Measurements from ENCODE around the gene PXDN.
"Not testable (repeated sequence)": the region's sequence is repeated elsewhere in the genome, so short reads cannot be mapped to it uniquely, and the experiment has no call there.

Gene PXDN

DNA sequence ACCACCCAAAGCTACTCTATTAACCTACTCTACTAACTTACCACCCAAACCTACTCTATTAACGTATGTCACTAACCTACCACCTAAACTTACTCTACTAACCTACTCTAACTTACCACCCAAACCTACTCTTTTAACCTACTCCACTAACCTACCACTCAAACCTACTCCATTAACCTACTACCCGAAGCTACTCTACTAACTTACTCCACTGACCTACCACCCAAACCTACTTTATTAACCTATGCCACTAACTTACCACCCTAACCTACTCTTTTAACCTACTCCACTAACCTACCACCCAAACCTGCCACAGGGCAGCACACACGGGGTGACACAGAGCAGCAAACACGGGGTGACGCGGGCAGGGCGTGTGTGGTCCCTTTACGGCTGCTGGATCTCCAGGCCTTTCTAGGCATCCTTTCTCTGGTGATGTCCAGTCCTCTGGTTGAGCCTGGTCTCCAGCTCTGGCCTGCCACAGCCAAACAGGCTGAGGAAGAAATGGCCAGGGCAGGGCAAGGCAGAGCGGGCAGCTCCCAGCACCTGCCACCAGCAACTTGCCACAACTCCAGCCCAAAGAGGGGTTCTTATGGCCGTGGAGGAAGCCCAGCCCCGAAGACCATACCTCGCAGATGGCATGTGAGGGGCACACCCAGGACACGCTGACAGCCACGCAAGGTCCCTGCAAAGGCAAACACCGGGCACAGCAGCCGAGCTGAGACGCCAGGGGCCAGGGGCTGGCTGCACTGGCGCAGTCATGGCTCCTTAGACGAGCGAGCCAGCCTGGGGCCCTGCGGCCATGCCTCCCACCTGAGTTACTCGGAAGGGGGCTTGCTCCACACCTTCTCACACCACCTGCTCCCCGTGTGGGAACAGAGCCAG lies 25.7 kb downstream of the PXDN start:
- H3K4me1 ChIP-seq (ENCODE audit: insufficient read depth, low read length, poor library complexity, severe bottlenecking) = no peaks in the 10 kb centered on the region
- H4K20me1 ChIP-seq (ENCODE audit: insufficient read depth, low read length, poor library complexity, severe bottlenecking) = peaks cover 27% of the 10 kb centered on the region
- no peak overlapping the region for H2AFZ ChIP-seq (ENCODE audit: low read length)
- H3K9ac ChIP-seq (ENCODE audit: low read depth, low read length, poor library complexity, severe bottlenecking) = no peak overlapping the region
- no peaks in the 10 kb centered on the region for H3F3A ChIP-seq (ENCODE audit: low read depth)
- no peak overlapping the region for H3K4me2 ChIP-seq (ENCODE audit: low read depth, low read length, poor library complexity, severe bottlenecking)
- H3K36me3 ChIP-seq (ENCODE audit: insufficient read depth, low read length) = no peaks in the 10 kb centered on the region
- H3K27me3 ChIP-seq (ENCODE audit: insufficient read depth, low read length, poor library complexity, severe bottlenecking) = no peaks in the 10 kb centered on the region
- H3K4me3 ChIP-seq (ENCODE audit: low read length, poor library complexity, severe bottlenecking) = no peak overlapping the region
- no peaks in the 10 kb centered on the region for H3K9me3 ChIP-seq (ENCODE audit: insufficient read depth, low read depth, low read length)
- TF ChIP-seq, protein P1, sequence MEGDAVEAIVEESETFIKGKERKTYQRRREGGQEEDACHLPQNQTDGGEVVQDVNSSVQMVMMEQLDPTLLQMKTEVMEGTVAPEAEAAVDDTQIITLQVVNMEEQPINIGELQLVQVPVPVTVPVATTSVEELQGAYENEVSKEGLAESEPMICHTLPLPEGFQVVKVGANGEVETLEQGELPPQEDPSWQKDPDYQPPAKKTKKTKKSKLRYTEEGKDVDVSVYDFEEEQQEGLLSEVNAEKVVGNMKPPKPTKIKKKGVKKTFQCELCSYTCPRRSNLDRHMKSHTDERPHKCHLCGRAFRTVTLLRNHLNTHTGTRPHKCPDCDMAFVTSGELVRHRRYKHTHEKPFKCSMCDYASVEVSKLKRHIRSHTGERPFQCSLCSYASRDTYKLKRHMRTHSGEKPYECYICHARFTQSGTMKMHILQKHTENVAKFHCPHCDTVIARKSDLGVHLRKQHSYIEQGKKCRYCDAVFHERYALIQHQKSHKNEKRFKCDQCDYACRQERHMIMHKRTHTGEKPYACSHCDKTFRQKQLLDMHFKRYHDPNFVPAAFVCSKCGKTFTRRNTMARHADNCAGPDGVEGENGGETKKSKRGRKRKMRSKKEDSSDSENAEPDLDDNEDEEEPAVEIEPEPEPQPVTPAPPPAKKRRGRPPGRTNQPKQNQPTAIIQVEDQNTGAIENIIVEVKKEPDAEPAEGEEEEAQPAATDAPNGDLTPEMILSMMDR (conservative IDR thresholded peaks at IDR 0.05; ENCODE audit: low read length) = no peak
- no peak for TF ChIP-seq EZH2phosphoT487 (IDR thresholded peaks at IDR 0.05; ENCODE audit: borderline replicate concordance)
- H3K9me2 ChIP-seq (replicated peaks; ENCODE audit: low read depth, low read length) = no peaks in the 10 kb centered on the region
- H3K79me2 ChIP-seq (ENCODE audit: insufficient read depth, low read length) = peaks cover 88% of the 10 kb centered on the region

DNA sequence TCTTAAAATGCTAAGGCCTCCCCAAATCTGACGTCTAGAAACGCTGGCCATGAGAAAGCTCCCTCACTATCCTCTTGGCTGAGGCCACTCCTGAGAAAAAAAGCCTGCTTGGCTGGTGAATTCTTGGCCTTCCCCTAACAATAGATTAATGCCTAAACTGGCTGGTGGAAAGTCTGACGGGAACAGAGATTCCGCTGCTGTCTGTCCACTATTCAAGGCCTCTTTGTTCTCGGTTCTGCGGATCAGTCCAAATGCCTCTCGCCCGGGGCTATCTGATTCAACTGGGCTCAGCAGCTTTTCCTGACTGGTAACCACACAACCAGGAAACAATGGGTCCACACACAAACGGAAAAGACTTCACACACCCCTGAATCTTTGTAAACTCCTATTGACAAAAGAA lies 27.2 kb downstream of the PXDN start:
- Histone ChIP-seq H3K4me1 (ENCODE audit: insufficient read depth, low read length, poor library complexity, severe bottlenecking) (no peaks in the 10 kb centered on the region), H4K20me1 (ENCODE audit: insufficient read depth, low read length, poor library complexity, severe bottlenecking) (peaks cover 18% of the 10 kb centered on the region), H3K27me3 (ENCODE audit: insufficient read depth, low read length, poor library complexity, severe bottlenecking) (no peaks in the 10 kb centered on the region), H3K79me2 (ENCODE audit: insufficient read depth, low read length) (peaks cover 86% of the 10 kb centered on the region), H3K9ac (ENCODE audit: low read depth, low read length, poor library complexity, severe bottlenecking) (no peak overlapping the region), H3F3A (ENCODE audit: low read depth) (no peaks in the 10 kb centered on the region), H2AFZ (ENCODE audit: low read length) (no peak overlapping the region), H3K4me3 (ENCODE audit: low read length, poor library complexity, severe bottlenecking) (no peak overlapping the region), H3K36me3 (ENCODE audit: insufficient read depth, low read length) (no peaks in the 10 kb centered on the region), H3K9me3 (ENCODE audit: insufficient read depth, low read depth, low read length) (no peaks in the 10 kb centered on the region), H3K4me2 (ENCODE audit: low read depth, low read length, poor library complexity, severe bottlenecking) (no peak overlapping the region), H3K9me2 (replicated peaks; ENCODE audit: low read depth, low read length) (no peaks in the 10 kb centered on the region)
- TF ChIP-seq EZH2phosphoT487 (IDR thresholded peaks at IDR 0.05; ENCODE audit: borderline replicate concordance) = no peak
- TF ChIP-seq, protein P1 (conservative IDR thresholded peaks at IDR 0.05; ENCODE audit: low read length) = no peak

DNA sequence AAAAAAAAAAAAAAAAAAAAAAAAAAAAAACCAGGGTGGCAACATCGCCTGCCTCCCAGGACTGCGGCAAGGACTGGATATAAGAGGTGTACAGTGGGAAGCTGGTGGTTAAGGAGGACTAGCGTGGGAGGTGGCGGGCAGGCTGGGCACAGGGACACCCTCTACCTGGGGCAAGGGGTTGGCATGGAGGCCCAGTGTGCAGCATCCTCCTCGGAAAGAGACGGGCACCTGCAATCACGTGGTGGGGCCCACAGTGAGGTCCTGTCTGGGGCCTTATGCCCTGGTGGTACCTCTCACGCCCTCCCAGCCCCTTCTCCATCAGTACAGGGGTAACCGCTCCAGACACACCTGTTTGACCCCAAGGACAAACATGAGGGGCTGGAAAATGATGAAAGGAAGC lies 27.9 kb downstream of the PXDN start:
- no peaks in the 10 kb centered on the region for H3K4me1 ChIP-seq (ENCODE audit: insufficient read depth, low read length, poor library complexity, severe bottlenecking)
- TF ChIP-seq, protein P1 (conservative IDR thresholded peaks at IDR 0.05; ENCODE audit: low read length) = no peak
- TF ChIP-seq EZH2phosphoT487 (IDR thresholded peaks at IDR 0.05; ENCODE audit: borderline replicate concordance) = no peak
- H3K9me3 ChIP-seq (ENCODE audit: insufficient read depth, low read depth, low read length) = no peaks in the 10 kb centered on the region
- H3K9me2 ChIP-seq (replicated peaks; ENCODE audit: low read depth, low read length) = no peaks in the 10 kb centered on the region
- H3K4me3 ChIP-seq (ENCODE audit: low read length, poor library complexity, severe bottlenecking) = no peak overlapping the region
- peaks cover 89% of the 10 kb centered on the region for H3K79me2 ChIP-seq (ENCODE audit: insufficient read depth, low read length)
- no peaks in the 10 kb centered on the region for H3K36me3 ChIP-seq (ENCODE audit: insufficient read depth, low read length)
- H2AFZ ChIP-seq (ENCODE audit: low read length) = no peak overlapping the region
- H3K9ac ChIP-seq (ENCODE audit: low read depth, low read length, poor library complexity, severe bottlenecking) = no peak overlapping the region
- no peaks in the 10 kb centered on the region for H3F3A ChIP-seq (ENCODE audit: low read depth)
- no peaks in the 10 kb centered on the region for H3K27me3 ChIP-seq (ENCODE audit: insufficient read depth, low read length, poor library complexity, severe bottlenecking)
- no peak overlapping the region for H3K4me2 ChIP-seq (ENCODE audit: low read depth, low read length, poor library complexity, severe bottlenecking)
- peaks cover 20% of the 10 kb centered on the region for H4K20me1 ChIP-seq (ENCODE audit: insufficient read depth, low read length, poor library complexity, severe bottlenecking)

DNA sequence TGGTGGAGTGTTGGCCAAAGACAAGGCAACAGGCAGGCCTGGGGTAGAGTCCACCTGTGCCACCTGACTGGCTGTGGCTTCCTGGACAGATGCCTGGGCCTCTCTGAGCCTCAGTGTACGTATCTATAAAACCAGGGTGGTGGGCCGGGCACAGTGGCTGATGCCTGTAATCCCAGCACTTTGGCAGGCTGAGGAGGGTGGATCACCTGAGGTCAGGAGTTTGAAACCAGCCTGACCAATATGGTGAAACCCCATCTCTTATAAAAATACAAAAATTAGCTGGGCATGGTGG lies 28.4 kb downstream of the PXDN start:
- not testable (repeated sequence) for H3K4me1 ChIP-seq (ENCODE audit: insufficient read depth, low read length, poor library complexity, severe bottlenecking); H3K9ac ChIP-seq (ENCODE audit: low read depth, low read length, poor library complexity, severe bottlenecking); H3K36me3 ChIP-seq (ENCODE audit: insufficient read depth, low read length); H3F3A ChIP-seq (ENCODE audit: low read depth); H3K4me2 ChIP-seq (ENCODE audit: low read depth, low read length, poor library complexity, severe bottlenecking); H3K9me2 ChIP-seq (replicated peaks; ENCODE audit: low read depth, low read length); H3K9me3 ChIP-seq (ENCODE audit: insufficient read depth, low read depth, low read length); H2AFZ ChIP-seq (ENCODE audit: low read length); H3K27me3 ChIP-seq (ENCODE audit: insufficient read depth, low read length, poor library complexity, severe bottlenecking); H3K4me3 ChIP-seq (ENCODE audit: low read length, poor library complexity, severe bottlenecking)
- H4K20me1 ChIP-seq (ENCODE audit: insufficient read depth, low read length, poor library complexity, severe bottlenecking) = peaks cover 20% of the 10 kb centered on the region
- peaks cover 86% of the 10 kb centered on the region for H3K79me2 ChIP-seq (ENCODE audit: insufficient read depth, low read length)

Data from Loucy (cell line).